ENCODE measurements around the gene BRD4. TPM values are rescaled to one million over a fixed set of nuclear protein-coding genes. Genes with fewer than 3 reads are reported as not detected.

Gene BRD4
- total and polyA plus RNA-seq, 2 of the 13 experiments (the other 11 are each of a cell fraction or from before 2014, with no cell fraction given) = 10.5 to 11.4 TPM

- TF ChIP-seq NR0B2 (CRISPR knock-in tag; IDR thresholded peaks at IDR 0.05) = no peak
- TF ChIP-seq AGO2 (optimal IDR thresholded peaks at IDR 0.05; ENCODE audit: low read depth, low read length) = peak; percentile 97
- no peak for TF ChIP-seq MAFK (conservative IDR thresholded peaks at IDR 0.05 in 1 of 2, IDR thresholded peaks at IDR 0.05 in 1 of 2; ENCODE audit: low read length in 2 of 2)
- no peak for TF ChIP-seq ZNF484 (CRISPR knock-in tag; IDR thresholded peaks at IDR 0.05; ENCODE audit: borderline replicate concordance, low read depth)
- TF ChIP-seq MLX (CRISPR knock-in tag; IDR thresholded peaks at IDR 0.05) = 0 out of 2 replicates have a peak, but pooled peaks have one; percentile 2
- TF ChIP-seq ZSCAN29 (CRISPR knock-in tag; conservative IDR thresholded peaks at IDR 0.05) = no peak
- no peak for TF ChIP-seq ESRRA (CRISPR knock-in tag; IDR thresholded peaks at IDR 0.05; ENCODE audit: low read depth)
- no peak for TF ChIP-seq PRDM10 (CRISPR knock-in tag; IDR thresholded peaks at IDR 0.05; ENCODE audit: low read depth)
- no peak for TF ChIP-seq HMG20A (CRISPR knock-in tag; IDR thresholded peaks at IDR 0.05; ENCODE audit: borderline replicate concordance)
- TF ChIP-seq ZNF772 (CRISPR knock-in tag; IDR thresholded peaks at IDR 0.05) = no peak
- no peak for TF ChIP-seq ZNF572 (CRISPR knock-in tag; IDR thresholded peaks at IDR 0.05)
- no peak for TF ChIP-seq KAT7 (CRISPR knock-in tag; IDR thresholded peaks at IDR 0.05; ENCODE audit: borderline replicate concordance)
- 0 out of 2 replicates have a peak, but pooled peaks have one; percentile 53 for TF ChIP-seq THAP8 (CRISPR knock-in tag; IDR thresholded peaks at IDR 0.05; ENCODE audit: borderline replicate concordance)
- TF ChIP-seq PPARG (CRISPR knock-in tag; conservative IDR thresholded peaks at IDR 0.05) = no peak
- no peak for TF ChIP-seq CHCHD3 (CRISPR knock-in tag; IDR thresholded peaks at IDR 0.05)
- TF ChIP-seq ZNF460 (CRISPR knock-in tag; IDR thresholded peaks at IDR 0.05; ENCODE audit: borderline replicate concordance) = peak; percentile 69
- peak; percentile 81 for TF ChIP-seq ZBTB33 (CRISPR knock-in tag; IDR thresholded peaks at IDR 0.05)
- TF ChIP-seq ZNF782 (CRISPR knock-in tag; IDR thresholded peaks at IDR 0.05; ENCODE audit: borderline replicate concordance) = 0 out of 2 replicates have a peak, but pooled peaks have one; percentile 47
- peak; percentile 58; the same call in 1 of the 2 replicates for TF ChIP-seq RBFOX2 (IDR thresholded peaks at IDR 0.05; ENCODE audit: low read depth, low read length)
- no peak for TF ChIP-seq NCOA1 (CRISPR knock-in tag; IDR thresholded peaks at IDR 0.05)
- TF ChIP-seq ZC3H13 (CRISPR knock-in tag; IDR thresholded peaks at IDR 0.05) = peak; percentile 24
- no peak for TF ChIP-seq ZNF256 (CRISPR knock-in tag; conservative IDR thresholded peaks at IDR 0.05)
- no peak for TF ChIP-seq NCOA2 (CRISPR knock-in tag; IDR thresholded peaks at IDR 0.05)
These were observed 47.8 kb upstream of the BRD4 start (continued) for GRCh38 chr19:15379999-15380647.
